Measurements from ENCODE around the gene ERBB4. TPM values are rescaled to one million over a fixed set of nuclear protein-coding genes. Genes with fewer than 3 reads are reported as not detected.

Gene ERBB4
- total RNA-seq, 8 experiments from 2014 or later = 0.14 to 27.9 (median 7.9) TPM

DNA sequence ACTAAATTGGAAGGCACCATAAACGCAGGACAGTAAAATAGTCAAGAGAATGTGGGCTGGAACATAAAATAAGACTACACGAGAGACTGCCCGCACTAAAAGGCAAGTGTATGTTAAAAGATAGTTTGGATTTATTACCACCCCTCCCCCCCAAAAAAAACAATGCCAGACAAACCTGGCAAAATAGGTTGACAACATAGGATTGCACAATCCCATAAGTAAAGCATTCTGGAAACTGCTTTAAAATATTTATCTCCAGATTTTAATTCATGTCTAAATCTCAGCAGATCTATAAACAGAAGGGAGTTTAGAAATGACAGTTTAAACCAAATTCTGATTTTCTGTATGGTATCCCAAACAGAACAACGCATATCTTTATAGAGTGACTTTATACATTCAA, 455.1 kb downstream of the ERBB4 start:
- Histone ChIP-seq H3K27ac (no peak overlapping the region), H3K4me3 (no peak overlapping the region), H3K4me1 (replicated peaks in 1 of 2) (peaks cover 0 to 12% of the 10 kb centered on the region in 2 donors)
- in situ Hi-C loops (cut with MboI; ENCODE audit: low pct_unique_long_range_greater_than_20kb in 2 of 9, low sequenced_read_pairs in 9 of 9, unreplicated experiment in 9 of 9) = no loop called here
- 42 to 100% (median 86%) methylated on average over 1 to 4 of the region's 4 CpGs for WGBS, 10 experiments
- no peak for ATAC-seq (replicated peaks in 6 of 8)

GRCh38 chr2:212078103-212078502, 460.5 kb downstream of the ERBB4 start:
- in situ Hi-C loops (cut with MboI; ENCODE audit: low pct_unique_long_range_greater_than_20kb in 2 of 9, low sequenced_read_pairs in 9 of 9, unreplicated experiment in 9 of 9) = no loop called here
- Histone ChIP-seq H3K27ac (no peak overlapping the region), H3K4me1 (replicated peaks in 1 of 2) (peaks cover 0 to 12% of the 10 kb centered on the region in 2 donors), H3K4me3 (no peak overlapping the region)
- ATAC-seq (replicated peaks in 6 of 8) = no peak
- WGBS, 10 experiments = 24 to 100% (median 93%) methylated on average over 1 to 4 of the region's 4 CpGs

GRCh38 chr2:212076456-212076855, 462.1 kb downstream of the ERBB4 start:
- H3K4me3 ChIP-seq = no peak overlapping the region
- 0 to 90% (median 45%) methylated on average over 1 to 4 of the region's 4 CpGs for WGBS, 10 experiments
- no peak for ATAC-seq (replicated peaks in 6 of 8)
- H3K27ac ChIP-seq = no peak overlapping the region
- in situ Hi-C loops (cut with MboI; ENCODE audit: low pct_unique_long_range_greater_than_20kb in 2 of 9, low sequenced_read_pairs in 9 of 9, unreplicated experiment in 9 of 9) = no loop called here
- H3K4me1 ChIP-seq (replicated peaks in 1 of 2) = peaks cover 0 to 6% of the 10 kb centered on the region in 2 donors

DNA sequence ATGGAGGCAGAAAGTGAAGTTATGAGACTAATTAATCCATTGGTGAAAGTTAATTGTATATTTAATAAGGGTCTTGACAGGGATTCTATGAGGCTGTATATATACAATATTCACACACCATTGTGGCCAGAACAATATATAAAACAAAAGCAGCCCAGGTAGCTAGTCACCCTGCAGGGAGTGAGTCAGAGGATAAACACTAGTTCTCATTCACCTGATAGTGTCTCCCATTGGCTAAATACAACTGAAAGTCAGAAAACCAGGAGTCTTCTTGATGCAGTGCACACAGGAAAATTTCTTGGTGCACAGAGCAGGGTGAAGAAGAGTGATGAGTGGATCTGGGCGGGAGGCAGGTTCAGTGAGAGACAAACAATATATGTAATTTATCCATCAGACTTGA, 465.2 kb downstream of the ERBB4 start:
- ATAC-seq (replicated peaks in 6 of 8) = no peak
- WGBS, 10 experiments = 0 to 100% (median 60%) methylated on average over 1 of the region's 1 CpG
- in situ Hi-C loops (cut with MboI; ENCODE audit: low pct_unique_long_range_greater_than_20kb in 2 of 9, low sequenced_read_pairs in 9 of 9, unreplicated experiment in 9 of 9) = no loop called here

DNA sequence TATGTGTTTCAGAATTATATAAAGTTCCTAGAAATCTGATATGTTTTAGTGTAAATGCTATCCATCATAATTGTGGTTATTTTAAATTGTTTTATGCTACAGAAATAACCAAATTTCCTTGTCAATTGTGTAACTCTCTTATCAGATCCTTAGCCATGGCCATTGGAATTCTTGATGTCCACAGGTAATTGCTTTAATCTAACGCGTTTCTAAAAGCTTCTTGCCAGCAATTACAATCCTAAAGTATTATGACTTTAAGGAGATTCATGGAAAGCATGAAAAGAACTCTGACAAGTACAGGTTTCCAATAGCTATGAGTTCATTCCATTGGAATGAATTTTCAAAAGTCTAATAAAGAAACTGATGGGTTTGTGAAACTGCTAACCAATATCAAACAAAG, 472.1 kb downstream of the ERBB4 start:
- in situ Hi-C loops (cut with MboI; ENCODE audit: low pct_unique_long_range_greater_than_20kb in 2 of 9, low sequenced_read_pairs in 9 of 9, unreplicated experiment in 9 of 9) = no loop called here
- Histone ChIP-seq H3K4me1 (replicated peaks in 1 of 2) (peaks cover 0 to 7% of the 10 kb centered on the region in 2 donors), H3K4me3 (no peak overlapping the region), H3K27ac (no peak overlapping the region)
- no peak for ATAC-seq (replicated peaks in 6 of 8)
- 43 to 100% (median 89%) methylated on average over 2 of the region's 2 CpGs; no CpG with 5 or more reads in 2 of the 10 experiments for WGBS, 10 experiments

More for the DNA sequence above, 465.2 kb downstream of the ERBB4 start:
- Histone ChIP-seq H3K4me3 (no peak overlapping the region), H3K4me1 (replicated peaks in 1 of 2) (no peaks in the 10 kb centered on the region), H3K27ac (no peak overlapping the region)

GRCh38 chr2:212064318-212064717, 474.3 kb downstream of the ERBB4 start:
- WGBS, 10 experiments = 31 to 100% (median 88%) methylated on average over 1 to 2 of the region's 2 CpGs; no CpG with 5 or more reads in 2 of the 10 experiments
- H3K4me1 ChIP-seq (replicated peaks in 1 of 2) = peaks cover 0 to 7% of the 10 kb centered on the region in 2 donors
- in situ Hi-C loops (cut with MboI; ENCODE audit: low pct_unique_long_range_greater_than_20kb in 2 of 9, low sequenced_read_pairs in 9 of 9, unreplicated experiment in 9 of 9) = no loop called here
- ATAC-seq (replicated peaks in 6 of 8) = no peak
- no peak overlapping the region for H3K4me3 ChIP-seq
- H3K27ac ChIP-seq = no peak overlapping the region

DNA sequence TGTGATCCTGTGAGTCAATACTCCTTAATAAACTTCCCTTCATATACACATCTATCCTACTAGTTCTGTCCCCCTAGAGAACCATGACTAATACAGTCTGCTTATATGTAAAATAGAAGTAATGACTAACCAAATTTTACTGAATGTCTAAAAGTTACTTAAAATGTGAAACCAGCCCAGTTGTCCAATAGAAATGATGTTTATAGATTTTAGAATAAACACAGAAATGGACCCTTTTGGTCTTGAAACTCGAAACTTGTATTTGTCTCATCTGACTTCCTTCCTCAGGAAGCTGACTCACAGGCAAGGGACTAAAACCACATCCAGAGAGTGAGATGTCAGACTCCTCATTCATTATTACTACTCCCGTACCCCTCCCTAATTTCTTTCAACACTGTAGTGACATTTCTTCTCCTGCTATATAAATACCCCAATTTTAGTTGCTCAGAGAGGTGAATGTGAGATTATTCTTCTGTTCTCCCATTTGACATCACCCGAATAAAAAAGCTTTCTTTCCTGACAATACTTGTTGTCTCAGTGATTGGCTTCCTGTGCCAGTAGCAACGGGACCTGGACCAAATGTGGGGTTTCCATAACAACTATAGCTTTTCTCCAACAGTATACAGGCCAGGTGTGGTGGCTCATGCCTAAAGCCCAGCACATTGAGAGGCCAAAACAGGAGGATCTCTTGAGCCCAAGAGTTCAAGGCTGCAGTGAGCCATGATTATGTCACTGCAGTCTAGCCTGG, 486.0 kb downstream of the ERBB4 start:
- WGBS, 10 experiments = 13 to 100% (median 71%) methylated on average over 1 to 4 of the region's 4 CpGs
- Histone ChIP-seq H3K27ac (no peak overlapping the region), H3K4me3 (no peak overlapping the region), H3K4me1 (replicated peaks in 1 of 2) (no peaks in the 10 kb centered on the region)
- in situ Hi-C loops (cut with MboI; ENCODE audit: low pct_unique_long_range_greater_than_20kb in 2 of 9, low sequenced_read_pairs in 9 of 9, unreplicated experiment in 9 of 9) = no loop called here
- peak in 2 of 8 experiments; percentile 85 to 86 for ATAC-seq (replicated peaks in 6 of 8)

- no peak for ATAC-seq (replicated peaks in 6 of 8)
- in situ Hi-C loops (cut with MboI; ENCODE audit: low pct_unique_long_range_greater_than_20kb in 2 of 9, low sequenced_read_pairs in 9 of 9, unreplicated experiment in 9 of 9) = no loop called here
- no peak overlapping the region for H3K27ac ChIP-seq
- 15 to 100% (median 90%) methylated on average over 1 to 2 of the region's 2 CpGs; no CpG with 5 or more reads in 1 of the 10 experiments for WGBS, 10 experiments
- H3K4me3 ChIP-seq = no peak overlapping the region
- no peaks in the 10 kb centered on the region for H3K4me1 ChIP-seq (replicated peaks in 1 of 2)
Measured at GRCh38 chr2:212050871-212051270, 487.7 kb downstream of the ERBB4 start.

DNA sequence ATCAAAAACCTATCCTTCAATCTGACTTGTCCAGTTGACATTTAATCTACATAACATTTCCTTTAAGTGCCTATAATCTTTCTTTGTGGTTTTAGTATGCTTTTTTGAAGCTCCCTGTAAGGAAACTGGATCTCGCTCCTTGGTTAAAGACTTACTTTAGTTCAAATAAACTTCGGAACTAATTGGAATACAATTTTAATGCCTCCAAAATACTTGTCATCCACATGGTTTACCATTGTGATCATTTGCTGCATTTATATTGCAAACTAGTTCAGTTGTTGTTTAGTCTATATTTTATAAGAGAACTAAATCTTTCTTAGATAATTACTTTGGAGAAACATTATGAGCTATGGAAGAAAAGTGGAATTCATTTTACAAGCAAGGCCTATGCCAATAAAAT, 496.0 kb downstream of the ERBB4 start:
- WGBS, 10 experiments = 33 to 100% (median 80%) methylated on average over 1 to 2 of the region's 2 CpGs; no CpG with 5 or more reads in 1 of the 10 experiments
- Histone ChIP-seq H3K4me1 (replicated peaks in 1 of 2) (no peaks in the 10 kb centered on the region), H3K4me3 (no peak overlapping the region), H3K27ac (no peak overlapping the region)
- no peak for ATAC-seq (replicated peaks in 6 of 8)
- in situ Hi-C loops (cut with MboI; ENCODE audit: low pct_unique_long_range_greater_than_20kb in 2 of 9, low sequenced_read_pairs in 9 of 9, unreplicated experiment in 9 of 9) = no loop called here

- Histone ChIP-seq H3K27ac (no peak overlapping the region), H3K4me1 (replicated peaks in 1 of 2) (no peaks in the 10 kb centered on the region), H3K4me3 (no peak overlapping the region)
- ATAC-seq (replicated peaks in 6 of 8) = no peak
- in situ Hi-C loops (cut with MboI; ENCODE audit: low pct_unique_long_range_greater_than_20kb in 2 of 9, low sequenced_read_pairs in 9 of 9, unreplicated experiment in 9 of 9) = no loop called here
Measured at GRCh38 chr2:212037062-212037461, 501.5 kb downstream of the ERBB4 start.

GRCh38 chr2:212034841-212035585, 503.6 kb downstream of the ERBB4 start:
- peak in 1 of 8 experiments; percentile 41 for ATAC-seq (replicated peaks in 6 of 8)
- no peak overlapping the region for H3K27ac ChIP-seq
- H3K4me1 ChIP-seq (replicated peaks in 1 of 2) = no peaks in the 10 kb centered on the region
- WGBS, 10 experiments = 42 to 100% (median 85%) methylated on average over 2 to 4 of the region's 4 CpGs
- H3K4me3 ChIP-seq = no peak overlapping the region
- in situ Hi-C loops (cut with MboI; ENCODE audit: low pct_unique_long_range_greater_than_20kb in 2 of 9, low sequenced_read_pairs in 9 of 9, unreplicated experiment in 9 of 9) = no loop called here

GRCh38 chr2:212033888-212034287, 504.7 kb downstream of the ERBB4 start:
- H3K27ac ChIP-seq = no peak overlapping the region
- in situ Hi-C loops (cut with MboI; ENCODE audit: low pct_unique_long_range_greater_than_20kb in 2 of 9, low sequenced_read_pairs in 9 of 9, unreplicated experiment in 9 of 9) = no loop called here

DNA sequence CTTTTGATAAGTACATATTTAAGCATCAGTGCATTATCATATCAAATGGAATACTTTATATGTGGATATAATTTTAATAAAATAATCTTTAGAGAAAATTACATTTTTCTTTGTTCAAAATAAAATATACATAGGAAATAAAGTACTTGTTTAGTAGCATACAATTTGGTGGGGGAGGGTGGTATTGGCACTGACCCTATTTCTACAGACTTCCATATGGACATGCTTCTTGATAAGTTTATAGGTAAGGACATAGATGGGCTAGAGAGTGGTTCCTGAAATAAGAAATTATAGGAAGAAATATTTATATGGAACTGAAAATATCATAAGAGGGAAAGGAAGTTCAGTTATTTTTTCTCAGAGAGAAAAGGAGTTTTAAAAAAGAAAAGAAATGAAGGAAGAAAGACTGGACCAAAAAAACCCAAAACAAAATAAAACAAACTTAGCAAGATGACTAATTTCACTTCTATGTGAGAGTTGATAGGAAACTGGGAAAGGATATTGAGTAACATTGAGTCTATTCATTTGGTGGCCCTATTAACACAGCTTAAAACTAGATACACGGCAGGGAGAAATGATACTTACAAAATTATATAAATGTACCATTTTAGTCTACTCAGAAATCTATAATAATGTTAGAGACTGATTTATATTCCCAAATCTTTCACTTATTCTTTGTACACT, 505.9 kb downstream of the ERBB4 start:
- no peak overlapping the region for H3K27ac ChIP-seq
- peaks cover 2 to 4% of the 10 kb centered on the region in 2 donors for H3K4me1 ChIP-seq (replicated peaks in 1 of 2)
- in situ Hi-C loops (cut with MboI; ENCODE audit: low pct_unique_long_range_greater_than_20kb in 2 of 9, low sequenced_read_pairs in 9 of 9, unreplicated experiment in 9 of 9) = no loop called here
- 0 to 100% (median 81%) methylated on average over 1 of the region's 1 CpG for WGBS, 10 experiments
- ATAC-seq (replicated peaks in 6 of 8) = no peak
- no peak overlapping the region for H3K4me3 ChIP-seq

More at GRCh38 chr2:212033888-212034287, 504.7 kb downstream of the ERBB4 start:
- Histone ChIP-seq H3K4me3 (no peak overlapping the region), H3K4me1 (replicated peaks in 1 of 2) (peaks cover 0 to 3% of the 10 kb centered on the region in 2 donors)
- no peak for ATAC-seq (replicated peaks in 6 of 8)
